Body of pancreas (tissue), 4 donors: ENCODE data around the gene GFRA1.

Source experiments
- CTCF ChIP-seq, 7 experiments: fragments of 450-650 bp in 4 of 7; fragments of 200-600 bp in 3 of 7; sonication (generic) in 3 of 7; IDR thresholded peaks; one replicate each; pipeline ENCODE4 v1.5.1; 2016 to 2019; ENCODE audit warnings: antibody characterized with exemption in 7 of 7
- POLR2A ChIP-seq, 3 donors: fragments of 450-650 bp; IDR thresholded peaks; one replicate each; pipeline ENCODE4 v1.6.1; 2016; ENCODE audit warnings: antibody characterized with exemption in 3 of 3, mild to moderate bottlenecking in 2 of 3

- TF ChIP-seq CTCF (IDR thresholded peaks at IDR 0.05) (no peak), POLR2A (IDR thresholded peaks at IDR 0.05) (no peak)
These were observed 174.0 kb downstream of the GFRA1 start for GRCh38 chr10:116099023-116099420.
